HepG2 (cell line): ENCODE results near the gene OSBPL5. TPM values are rescaled to one million over a fixed set of nuclear protein-coding genes. Genes with fewer than 3 reads are reported as not detected.

Experiments
- ATAC-seq: fragments of 200-7000 bp; cut with Tn5 transposase; 3 replicates; pipeline ENCODE4 v1.9.1; 2020; ENCODE audit warnings: mild to moderate bottlenecking, moderate library complexity
- BruUV-seq: library from RNA; stranded (reverse); fragments of 400-500 nt; replicated peaks from 2 replicates; lab custom pipeline; 2021; lab: Mats Ljungman, UMichigan
- CTCF ChIA-PET: fragments of 300-600 bp; formaldehyde crosslinking; extraction: SDS; loops from one replicate; lab custom pipeline; 2021; ENCODE audit warnings: low total read pairs, inconsistent platforms, low intra/inter-chr PET ratio; lab: Yijun Ruan, JAX
- POLR2A ChIA-PET: fragments of 350-600 bp; sonication (Branson Sonifier 250); formaldehyde crosslinking; loops from one replicate; lab custom pipeline; 2020; ENCODE audit warnings: antibody characterized with exemption, inconsistent platforms; lab: Yijun Ruan, JAX
- DNase-seq: peaks from one replicate; pipeline ENCODE4 v3.0.0-alpha.2; 2015; ENCODE audit warnings: low spot score
- FAIRE-seq: peaks from 3 replicates; lab custom pipeline; 2011; peaks lifted over from hg19 to GRCh38; lab: Jason Lieb, UNC
- H2AFZ ChIP-seq: one replicate; pipeline ENCODE4 v1.6.1; 2011; ENCODE audit warnings: low read length, inconsistent platforms
- H3K27ac ChIP-seq: fragments of 300-600 bp; 3 replicates; pipeline ENCODE4 v1.8.0; 2011; ENCODE audit warnings: mixed run types, mild to moderate bottlenecking, mixed read lengths, low read length, inconsistent platforms; ENCODE audit not compliant: insufficient read depth; ENCODE audit errors: extremely low read length
- H3K27me3 ChIP-seq, 2 experiments: fragments of 200-600 bp in 1 of 2; 2 replicates in 1 of 2; 3 replicates in 1 of 2; pipeline versions ENCODE4 v1.6.0 to v1.8.0; 2011; ENCODE audit warnings: low read length in 2 of 2, mild to moderate bottlenecking in 2 of 2, moderate library complexity in 2 of 2, inconsistent platforms in 1 of 2; ENCODE audit not compliant: insufficient read depth in 2 of 2, control insufficient read depth in 1 of 2
- H3K36me3 ChIP-seq, 2 experiments: fragments of 200-600 bp in 1 of 2; replicated peaks in 1 of 2; 2 replicates in 1 of 2; 3 replicates in 1 of 2; pipeline versions ENCODE4 v1.5.1 to v1.8.0; 2011; ENCODE audit warnings: low read length in 2 of 2, inconsistent platforms in 1 of 2; ENCODE audit not compliant: insufficient read depth in 2 of 2, control insufficient read depth in 1 of 2
- H3K4me1 ChIP-seq: 2 replicates; pipeline ENCODE4 v1.5.1; 2012; ENCODE audit warnings: low read length, inconsistent platforms; ENCODE audit not compliant: insufficient read depth
- H3K4me2 ChIP-seq: 2 replicates; pipeline ENCODE4 v1.6.0; 2011; ENCODE audit warnings: low read depth, low read length, inconsistent platforms
- H3K4me3 ChIP-seq, 3 experiments: fragments of 200-600 bp in 1 of 3; sonication (generic), shearing (Covaris generic) in 1 of 3; replicated peaks in 1 of 3; 2 replicates each; pipeline ENCODE4 v1.5.1; 2011 to 2016; ENCODE audit warnings: low read length in 3 of 3, inconsistent platforms in 2 of 3, low read depth in 2 of 3, mild to moderate bottlenecking in 2 of 3, control low read depth in 1 of 3, mixed read lengths in 1 of 3; ENCODE audit not compliant: insufficient read depth in 1 of 3
- H3K79me2 ChIP-seq: one replicate; pipeline ENCODE4 v1.6.1; 2011; ENCODE audit warnings: low read length, inconsistent platforms; ENCODE audit not compliant: insufficient read depth
- H3K9ac ChIP-seq: 2 replicates; pipeline ENCODE4 v1.6.0; 2011; ENCODE audit warnings: mild to moderate bottlenecking, low read depth, low read length, inconsistent platforms; ENCODE audit not compliant: insufficient read depth
- H3K9me3 ChIP-seq: 2 replicates; pipeline ENCODE4 v1.5.1; 2012; ENCODE audit warnings: mild to moderate bottlenecking, low read length
- H4K20me1 ChIP-seq: 2 replicates; pipeline ENCODE4 v1.6.0; 2011; ENCODE audit warnings: inconsistent platforms, mild to moderate bottlenecking, low read length, moderate library complexity; ENCODE audit not compliant: insufficient read depth
- ARNT2 ChIP-seq: sonication (generic); formaldehyde crosslinking; IDR thresholded peaks from 2 replicates; pipeline ENCODE4 v1.8.0; 2022; ENCODE audit warnings: mild to moderate bottlenecking, low read depth, missing genetic modification reagents, moderate library complexity
- DR1 ChIP-seq: sonication (generic); formaldehyde crosslinking; IDR thresholded peaks from 2 replicates; pipeline ENCODE4 v1.8.0; 2021; ENCODE audit warnings: mild to moderate bottlenecking, missing genetic modification reagents, inconsistent platforms
- HMG20A ChIP-seq: IDR thresholded peaks from 2 replicates; pipeline ENCODE4 v1.6.1; 2016; ENCODE audit warnings: borderline replicate concordance
- KAT2B ChIP-seq: fragments of 150-350 bp; IDR thresholded peaks from 2 replicates; pipeline ENCODE4 v1.6.1; 2014; ENCODE audit warnings: low read depth, low read length, borderline replicate concordance
- POLR2AphosphoS2 ChIP-seq: IDR thresholded peaks from 2 replicates; pipeline ENCODE4 v1.6.1; 2011; ENCODE audit warnings: low read depth, low read length, improper control_type of control experiment
- RFX1 ChIP-seq: fragments of 450-650 bp; IDR thresholded peaks from 2 replicates; pipeline ENCODE4 v1.6.1; 2017
- SALL2 ChIP-seq: sonication (generic); formaldehyde crosslinking; IDR thresholded peaks from 2 replicates; pipeline ENCODE4 v1.8.1; 2023; ENCODE audit warnings: mild to moderate bottlenecking, missing genetic modification reagents, inconsistent platforms
- THAP8 ChIP-seq: sonication (generic); formaldehyde crosslinking; IDR thresholded peaks from 2 replicates; pipeline ENCODE4 v1.5.1; 2020; ENCODE audit warnings: missing genetic modification reagents, mild to moderate bottlenecking, borderline replicate concordance
- TOPORS ChIP-seq: sonication (generic); formaldehyde crosslinking; IDR thresholded peaks from 2 replicates; pipeline ENCODE4 v1.8.0; 2023; ENCODE audit warnings: mild to moderate bottlenecking, missing genetic modification reagents
- ZBTB43 ChIP-seq: sonication (generic); formaldehyde crosslinking; conservative IDR thresholded peaks from 2 replicates; pipeline ENCODE4 v1.4.0; 2020; ENCODE audit warnings: missing genetic modification reagents
- ZNF224 ChIP-seq: sonication (generic); formaldehyde crosslinking; IDR thresholded peaks from 2 replicates; pipeline ENCODE4 v1.5.0; 2020; ENCODE audit warnings: mild to moderate bottlenecking, missing genetic modification reagents
- ZNF512 ChIP-seq: sonication (generic); formaldehyde crosslinking; IDR thresholded peaks from 2 replicates; pipeline ENCODE4 v1.4.0; 2020; ENCODE audit warnings: mild to moderate bottlenecking, missing genetic modification reagents
- ZNF572 ChIP-seq: sonication (generic); formaldehyde crosslinking; IDR thresholded peaks from 2 replicates; pipeline ENCODE4 v1.5.1; 2020; ENCODE audit warnings: mild to moderate bottlenecking, missing genetic modification reagents
- ZNF580 ChIP-seq: IDR thresholded peaks from 2 replicates; pipeline ENCODE4 v1.6.1; 2016; ENCODE audit warnings: low read depth, borderline replicate concordance
- ZNF615 ChIP-seq: sonication (generic); formaldehyde crosslinking; IDR thresholded peaks from 2 replicates; pipeline ENCODE4 v1.5.0; 2020; ENCODE audit warnings: mild to moderate bottlenecking, missing genetic modification reagents, borderline replicate concordance
- ZNF709 ChIP-seq: sonication (generic); formaldehyde crosslinking; IDR thresholded peaks from 2 replicates; pipeline ENCODE4 v1.5.0; 2020; ENCODE audit warnings: mild to moderate bottlenecking, missing genetic modification reagents
- ZNF724P ChIP-seq: sonication (generic); formaldehyde crosslinking; IDR thresholded peaks from 2 replicates; pipeline ENCODE4 v1.8.0; 2022; ENCODE audit warnings: missing genetic modification reagents, borderline replicate concordance
- ZNF790 ChIP-seq: sonication (generic); formaldehyde crosslinking; IDR thresholded peaks from 2 replicates; pipeline ENCODE4 v1.8.0; 2022; ENCODE audit warnings: missing genetic modification reagents, mild to moderate bottlenecking, borderline replicate concordance
- ZZZ3 ChIP-seq: sonication (generic); formaldehyde crosslinking; IDR thresholded peaks from 2 replicates; pipeline ENCODE4 v1.4.0; 2020; ENCODE audit warnings: missing genetic modification reagents, mild to moderate bottlenecking, borderline replicate concordance
- WGBS: methylation state at CpG from one replicate; pipeline ENCODE4 v1.1.6; 2017; ENCODE audit warnings: low lambda C conversion rate; 5-methylcytosine and 5-hydroxymethylcytosine counted together
- in situ Hi-C: cut with HindIII; loops from 2 replicates; pipeline ENCODE4 v1.10.0; 2017; ENCODE audit warnings: low pct_unique_long_range_greater_than_20kb; ENCODE audit not compliant: extremely low pct_ligation_motif_present
- intact Hi-C: fragments of 100-400 bp; cut with micrococcal nuclease; formaldehyde crosslinking; loops from one replicate; pipeline ENCODE4 v1.10.0; 2022; ENCODE audit not compliant: unreplicated experiment
- polyA plus RNA-seq, 8 experiments: library from polyadenylated mRNA; depleted of rRNA in 3 of 8; stranded (reverse) in 7 of 8; unstranded in 1 of 8; fragments of >200 nt; fragmentation: Illumina TruSeq in 4 of 8; extraction: Trizol in 4 of 8; gene quantifications; 2 replicates each; pipeline versions ENCODE4 v1.2.1 to v1.2.3, GENCODE V29; 2011 to 2016; ENCODE audit warnings: low read depth in 4 of 8, missing spikeins in 1 of 8, mixed read lengths in 1 of 8; ENCODE audit not compliant: insufficient read depth in 1 of 8
- total RNA-seq, 5 experiments: library from RNA; depleted of rRNA; stranded (reverse); fragments of >200 nt; fragmentation: Illumina TruSeq; extraction: Trizol; gene quantifications; 2 replicates each; pipeline ENCODE4 v1.2.3, GENCODE V29; 2016; ENCODE audit warnings: low read depth in 1 of 5

OSBPL5 gene
- total and polyA plus RNA-seq, 2 of the 13 experiments (the other 11 are each of a cell fraction or from before 2014, with no cell fraction given), result not detected

- POLR2A ChIA-PET, result no interaction called here
- WGBS, result 60% methylated on average over 3 of the region's 4 CpGs
Measured at GRCh38 chr11:3140291-3140603, 24.9 kb downstream of the OSBPL5 start.

GRCh38 chr11:3139481-3140290 is 25.4 kb downstream of the OSBPL5 start:
- CTCF ChIA-PET, result no interaction called here
- intact Hi-C loops (no loop called here), in situ Hi-C loops (no loop called here)
- no peaks in the 10 kb centered on the region for H3K4me1 ChIP-seq
- no peaks in the 10 kb centered on the region for H3K9me3 ChIP-seq
- H3K4me3 ChIP-seq, result no peak overlapping the region
- WGBS, result 14% methylated on average over 7 of the region's 15 CpGs
- DNase-seq (no peak), FAIRE-seq (no peak), ATAC-seq (no peak)
- H4K20me1 ChIP-seq, result peaks cover 2% of the 10 kb centered on the region; the same call in 1 of the 2 replicates
- no peak overlapping the region for H3K4me2 ChIP-seq
- H2AFZ ChIP-seq, result no peak overlapping the region
- POLR2A ChIA-PET, result no interaction called here
- no peaks in the 10 kb centered on the region for H3K36me3 ChIP-seq
- no peaks in the 10 kb centered on the region for H3K79me2 ChIP-seq
- H3K9ac ChIP-seq, result no peak overlapping the region
- TF ChIP-seq KAT2B (no peak), ZNF790 (CRISPR knock-in tag) (no peak), THAP8 (CRISPR knock-in tag) (no peak), ARNT2 (CRISPR knock-in tag) (no peak), POLR2AphosphoS2 (no peak), ZBTB43 (no peak), ZNF224 (CRISPR knock-in tag) (no peak), ZNF512 (CRISPR knock-in tag) (no peak), RFX1 (no peak)
- H3K27ac ChIP-seq, result no peak overlapping the region
- peaks cover 14 to 68% of the 10 kb centered on the region in 2 experiments for H3K27me3 ChIP-seq
- no TSS peak for BruUV-seq

More at GRCh38 chr11:3140291-3140603, 24.9 kb downstream of the OSBPL5 start:
- DNase-seq, result no peak
- no TSS peak for BruUV-seq
- ATAC-seq, result no peak
- CTCF ChIA-PET, result no interaction called here
- no peak overlapping the region for H3K4me2 ChIP-seq
- no peak for FAIRE-seq
- H3K79me2 ChIP-seq, result no peaks in the 10 kb centered on the region
- intact Hi-C loops (no loop called here), in situ Hi-C loops (no loop called here)
- H3K9ac ChIP-seq, result no peak overlapping the region
- H2AFZ ChIP-seq, result no peak overlapping the region
- no peak overlapping the region for H3K4me3 ChIP-seq
- peaks cover 2% of the 10 kb centered on the region; the same call in 1 of the 2 replicates for H4K20me1 ChIP-seq
- TF ChIP-seq ZNF580 (CRISPR knock-in tag), result no peak
- no peak for TF ChIP-seq TOPORS (CRISPR knock-in tag)
- TF ChIP-seq SALL2 (CRISPR knock-in tag), result no peak
- no peak for TF ChIP-seq ZZZ3 (CRISPR knock-in tag)
- no peak for TF ChIP-seq HMG20A
- TF ChIP-seq ZNF615 (CRISPR knock-in tag), result no peak
- no peak for TF ChIP-seq ZNF709 (CRISPR knock-in tag)
- TF ChIP-seq DR1, result no peak
- no peak for TF ChIP-seq ZNF724P (CRISPR knock-in tag)
- no peak for TF ChIP-seq ZNF572 (CRISPR knock-in tag)
- H3K27ac ChIP-seq, result no peak overlapping the region
- H3K27me3 ChIP-seq, result peaks cover 17 to 74% of the 10 kb centered on the region in 2 experiments
- H3K4me1 ChIP-seq, result no peaks in the 10 kb centered on the region
- H3K9me3 ChIP-seq, result no peaks in the 10 kb centered on the region
- no peaks in the 10 kb centered on the region for H3K36me3 ChIP-seq
